PC-9 (cell line): ENCODE results near the gene CHMP2A. TPM values are rescaled to one million over a fixed set of nuclear protein-coding genes. Genes with fewer than 3 reads are reported as not detected.

Source experiments
- BruUV-seq: library from RNA; stranded (reverse); fragments of 400-500 nt; replicated peaks from 2 replicates; lab custom pipeline; 2021; lab: Mats Ljungman, UMichigan
- CTCF ChIA-PET: fragments of 300-600 bp; sonication (Branson Sonifier 250); formaldehyde crosslinking; loops from one replicate; lab custom pipeline; 2022; ENCODE audit warnings: antibody characterized with exemption; lab: Charles Lee
- POLR2A ChIA-PET: fragments of 300-600 bp; sonication (Branson Sonifier 250); formaldehyde crosslinking; loops from one replicate; lab custom pipeline; 2022; ENCODE audit warnings: antibody characterized with exemption; ENCODE audit not compliant: unreplicated experiment; lab: Charles Lee
- DNase-seq, 2 experiments: peaks; one replicate each; pipeline versions ENCODE4 v3.0.0 to v3.0.0-alpha.2; 2015 to 2022; ENCODE audit warnings: mixed read lengths in 1 of 2
- H2AFZ ChIP-seq: fragments of 200-600 bp; sonication (generic); 2 replicates; pipeline ENCODE4 v1.8.1; 2017; ENCODE audit warnings: antibody characterized with exemption
- H3F3A ChIP-seq: fragments of 200-600 bp; sonication (generic); 2 replicates; pipeline ENCODE4 v1.8.1; 2017; ENCODE audit warnings: antibody characterized with exemption, mild to moderate bottlenecking, low read depth; ENCODE audit not compliant: insufficient read depth
- H3K27ac ChIP-seq: fragments of 200-600 bp; sonication (generic); 2 replicates; pipeline ENCODE4 v1.6.1; 2016; ENCODE audit warnings: mixed run types
- H3K27me3 ChIP-seq: fragments of 200-600 bp; sonication (generic); 2 replicates; pipeline ENCODE4 v1.6.1; 2016; ENCODE audit warnings: low read depth, mixed run types; ENCODE audit not compliant: insufficient read depth
- H3K36me3 ChIP-seq: fragments of 200-600 bp; sonication (generic); 2 replicates; pipeline ENCODE4 v1.6.1; 2016; ENCODE audit warnings: low read depth, mixed run types
- H3K4me1 ChIP-seq: fragments of 200-600 bp; sonication (generic); replicated peaks from 2 replicates; pipeline ENCODE4 v1.6.1; 2016; ENCODE audit warnings: mixed run types; ENCODE audit not compliant: insufficient read depth
- H3K4me2 ChIP-seq: fragments of 200-600 bp; sonication (generic); 2 replicates; pipeline ENCODE4 v1.6.1; 2017; ENCODE audit warnings: mixed run types
- H3K4me3 ChIP-seq: fragments of 200-600 bp; sonication (generic); 2 replicates; pipeline ENCODE4 v1.6.1; 2016; ENCODE audit warnings: mixed run types
- H3K79me2 ChIP-seq: fragments of 200-600 bp; sonication (generic); 2 replicates; pipeline ENCODE4 v1.6.1; 2017; ENCODE audit warnings: low read depth, mixed run types
- H3K9me2 ChIP-seq: fragments of 200-600 bp; sonication (generic); 2 replicates; pipeline ENCODE4 v1.8.1; 2017; ENCODE audit warnings: mild to moderate bottlenecking; ENCODE audit not compliant: insufficient read depth
- H3K9me3 ChIP-seq: fragments of 200-600 bp; sonication (generic); 2 replicates; pipeline ENCODE4 v1.8.1; 2016; ENCODE audit warnings: low read depth; ENCODE audit not compliant: insufficient read depth
- H4K20me1 ChIP-seq: fragments of 200-600 bp; sonication (generic); 2 replicates; pipeline ENCODE4 v1.8.1; 2017; ENCODE audit not compliant: insufficient read depth
- CTCF ChIP-seq: fragments of 200-600 bp; sonication (generic); conservative IDR thresholded peaks from 2 replicates; pipeline ENCODE4 v1.6.1; 2017; ENCODE audit warnings: mixed run types, antibody characterized with exemption, mild to moderate bottlenecking, moderate library complexity
- EZH2 ChIP-seq: fragments of 200-600 bp; sonication (generic); IDR thresholded peaks from 2 replicates; pipeline ENCODE4 v1.8.0; 2017; ENCODE audit warnings: antibody characterized with exemption, low read depth
- intact Hi-C: fragments of 100-400 bp; cut with micrococcal nuclease; formaldehyde crosslinking; loops from one replicate; pipeline ENCODE4 v1.10.0; 2022; ENCODE audit not compliant: unreplicated experiment
- total RNA-seq: library from RNA; stranded (reverse); gene quantifications from 2 replicates; pipeline ENCODE4 v1.2.3, GENCODE V29; 2021

Gene CHMP2A
- total RNA-seq, 1 experiment from 2014 or later, result 149 TPM

GRCh38 chr19:58559275-58560006 is 4.5 kb upstream of the CHMP2A start:
- Histone ChIP-seq H2AFZ (no peak overlapping the region), H4K20me1 (no peaks in the 10 kb centered on the region), H3K27me3 (no peaks in the 10 kb centered on the region), H3K9me2 (no peaks in the 10 kb centered on the region), H3K4me2 (no peak overlapping the region), H3K4me3 (no peak overlapping the region), H3K4me1 (no peaks in the 10 kb centered on the region), H3K79me2 (peaks cover 2% of the 10 kb centered on the region; the same call in 1 of the 2 replicates), H3F3A (no peaks in the 10 kb centered on the region), H3K27ac (no peak overlapping the region), H3K9me3 (no peaks in the 10 kb centered on the region), H3K36me3 (no peaks in the 10 kb centered on the region)
- BruUV-seq, result no TSS peak
- intact Hi-C loops, result no loop called here
- ChIA-PET CTCF (no interaction called here), POLR2A (no interaction called here)
- no peak for TF ChIP-seq CTCF
- TF ChIP-seq EZH2, result no peak
- DNase-seq, result no peak

- ChIA-PET CTCF (no interaction called here), POLR2A (no interaction called here)
- peaks cover 9% of the 10 kb centered on the region for H3K79me2 ChIP-seq
- no peaks in the 10 kb centered on the region for H3K9me2 ChIP-seq
- intact Hi-C loops, result no loop called here
- H4K20me1 ChIP-seq, result no peaks in the 10 kb centered on the region
- H2AFZ ChIP-seq, result no peak overlapping the region
- no peak overlapping the region for H3K4me2 ChIP-seq
- no peaks in the 10 kb centered on the region for H3K36me3 ChIP-seq
- TF ChIP-seq CTCF (no peak), EZH2 (no peak)
- H3K27me3 ChIP-seq, result no peaks in the 10 kb centered on the region
- H3K27ac ChIP-seq, result no peak overlapping the region
- no peak for DNase-seq
- no peaks in the 10 kb centered on the region for H3K9me3 ChIP-seq
- H3F3A ChIP-seq, result peaks cover 4% of the 10 kb centered on the region; the same call in 1 of the 2 replicates
- no peak overlapping the region for H3K4me3 ChIP-seq
- peaks cover 4% of the 10 kb centered on the region; the same call in 1 of the 2 replicates for H3K4me1 ChIP-seq
- BruUV-seq, result no TSS peak
These were observed 3.8 kb upstream of the CHMP2A start for GRCh38 chr19:58558623-58559274.

- no TSS peak for BruUV-seq
- no peak within 1 kb of the TSS for H3K4me3 ChIP-seq
- no peak within 1 kb of the TSS for H3K27ac ChIP-seq
- POLR2A ChIA-PET, result no interaction called here
- no peaks in the 10 kb centered on the region for H3K27me3 ChIP-seq
- no peaks in the 10 kb centered on the region for H3K36me3 ChIP-seq
- no peak within 1 kb of the TSS for H2AFZ ChIP-seq
- H3K4me1 ChIP-seq, result peaks cover 7% of the 10 kb centered on the region; the same call in 1 of the 2 replicates
- H3K9me2 ChIP-seq, result no peaks in the 10 kb centered on the region
- no peaks in the 10 kb centered on the region for H4K20me1 ChIP-seq
- TF ChIP-seq CTCF (no peak), EZH2 (no peak)
- H3F3A ChIP-seq, result peaks cover 9% of the 10 kb centered on the region; the same call in 1 of the 2 replicates
- H3K9me3 ChIP-seq, result no peaks in the 10 kb centered on the region
- DNase-seq, result no peak
- H3K79me2 ChIP-seq, result peaks cover 13% of the 10 kb centered on the region
- no peak within 1 kb of the TSS for H3K4me2 ChIP-seq
- CTCF ChIA-PET, result no interaction called here
- intact Hi-C loops, result no loop called here
These were observed 3.2 kb upstream of the CHMP2A start, which contains the start of gene UBE2M for GRCh38 chr19:58558066-58558622. Gene UBE2M (minus strand): TSS chr19:58558611. CDS start chr19:58558381, 230 bp downstream.
